Kidney (tissue), 14 donors: Measurements from ENCODE around the gene PCDHA10. TPM values are rescaled to one million over a fixed set of nuclear protein-coding genes. Genes with fewer than 3 reads are reported as not detected.

Experiments used
- DNase-seq, 5 donors: peaks; one replicate each; pipeline ENCODE4 v3.0.0-alpha.2; 2013 to 2020
- FAIRE-seq: peaks from 2 replicates; lab custom pipeline; 2012; peaks lifted over from hg19 to GRCh38; lab: Jason Lieb, UNC
- H3K27ac ChIP-seq, 2 donors: one replicate each; pipeline ENCODE4 v1.7.0; 2013; ENCODE audit warnings: low read depth in 2 of 2, low read length in 2 of 2, inconsistent platforms in 1 of 2
- H3K27me3 ChIP-seq: one replicate; pipeline ENCODE4 v1.7.1; 2013; ENCODE audit warnings: low read length, inconsistent platforms; ENCODE audit not compliant: control insufficient read depth, insufficient read depth
- H3K36me3 ChIP-seq, 3 donors: one replicate each; pipeline versions ENCODE4 v1.7.0 to v1.7.1; 2013; ENCODE audit warnings: low read length in 3 of 3, control low read depth in 1 of 3, inconsistent platforms in 1 of 3; ENCODE audit not compliant: insufficient read depth in 3 of 3, control insufficient read depth in 2 of 3
- H3K4me1 ChIP-seq, 3 donors: one replicate each; pipeline versions ENCODE4 v1.7.0 to v1.7.1; 2013; ENCODE audit warnings: low read length in 3 of 3, inconsistent platforms in 1 of 3, low read depth in 1 of 3; ENCODE audit not compliant: control insufficient read depth in 2 of 3, insufficient read depth in 2 of 3
- H3K4me3 ChIP-seq, 3 donors: one replicate each; pipeline versions ENCODE4 v1.7.0 to v1.8.1; 2013; ENCODE audit warnings: low read length in 3 of 3, control low read depth in 1 of 3, inconsistent platforms in 1 of 3
- H3K9ac ChIP-seq, 3 donors: one replicate each; pipeline versions ENCODE4 v1.7.0 to v1.7.1; 2013; ENCODE audit warnings: low read length in 3 of 3, control low read depth in 1 of 3, inconsistent platforms in 1 of 3
- H3K9me3 ChIP-seq, 3 donors: one replicate each; pipeline versions ENCODE4 v1.7.0 to v1.7.1; 2013; ENCODE audit warnings: low read length in 3 of 3, control low read depth in 1 of 3, inconsistent platforms in 1 of 3; ENCODE audit not compliant: control insufficient read depth in 2 of 3, insufficient read depth in 1 of 3
- intact Hi-C: fragments of 100-400 bp; cut with DNase I; formaldehyde crosslinking; loops from one replicate; pipeline ENCODE4 v1.11.1; 2022
- polyA plus RNA-seq: library from polyadenylated mRNA; stranded (reverse); fragments of 350-450 nt; fragmentation: Illumina TruSeq; extraction: RNeasy Lipid Tissue Mini Kit (QIAGEN cat#74804); gene quantifications from one replicate; pipeline ENCODE4 v1.2.3, GENCODE V29; 2014; ENCODE audit warnings: low read depth, low replicate concordance; ENCODE audit not compliant: insufficient read depth
- total RNA-seq: library from RNA; stranded (reverse); fragmentation: NEBNext Ultra II Directional; extraction: Animal tissue kit (Norgen Biotek cat#: 25700); gene quantifications from one replicate; pipeline ENCODE4 v1.2.1, GENCODE V29; 2021
- TF ChIP-seq, protein P1 (sequence below): IDR thresholded peaks from 3 replicates; pipeline ENCODE4 v1.5.1; 2012; ENCODE audit warnings: mild to moderate bottlenecking, moderate library complexity, borderline replicate concordance; ENCODE audit not compliant: insufficient read depth; ENCODE audit errors: extremely low read depth
- donor health status: control.
- donor health status: control.
- donor health status: control.
- donor health status: control.
- donor health status: control.
- donor health status: DM: yes; HTN: yes; CAD: no.
- donor health status: Normal renal cell carcinoma (clear cell type).

PCDHA10 gene
- total and polyA plus RNA-seq, 2 donors from 2014 or later: 1.7 to 7.6 TPM

DNA sequence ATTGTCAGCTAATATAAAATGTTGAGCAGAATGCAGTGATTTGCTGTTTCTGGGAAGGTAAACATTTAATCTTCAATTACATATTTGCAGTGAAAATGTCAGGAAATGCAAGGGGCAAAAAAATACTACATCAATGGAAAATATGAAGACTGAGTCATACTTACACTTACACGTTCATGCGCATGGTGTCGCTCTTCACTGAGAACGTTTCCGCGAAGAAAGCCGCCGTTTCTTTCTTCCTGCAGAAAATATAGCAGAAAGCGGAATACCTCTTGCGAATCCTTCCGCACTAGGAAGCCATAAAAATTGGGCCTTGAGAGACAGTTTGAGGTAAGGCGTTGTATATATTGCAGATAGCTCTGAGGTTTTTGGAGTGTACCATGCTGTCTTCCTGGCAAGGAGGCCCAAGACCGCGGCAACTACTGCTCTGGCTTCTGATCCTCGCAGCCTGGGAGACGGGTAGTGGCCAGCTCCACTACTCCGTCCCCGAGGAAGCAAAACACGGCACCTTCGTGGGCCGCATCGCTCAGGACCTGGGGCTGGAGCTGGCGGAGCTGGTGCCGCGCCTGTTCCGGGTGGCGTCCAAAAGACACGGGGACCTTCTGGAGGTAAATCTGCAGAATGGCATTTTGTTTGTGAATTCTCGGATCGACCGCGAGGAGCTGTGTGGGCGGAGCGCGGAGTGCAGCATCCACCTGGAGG lies 26.3 kb downstream of the PCDHA10 start, which contains the start of gene PCDHA13:
PCDHA13 (plus strand) TSS at position 236 of the 702 bp plus-strand sequence; CDS start at position 381, 145 bp downstream.
- intact Hi-C loops: no loop called here
- H3K4me3 ChIP-seq: peak within 1 kb of the TSS in 2 of 3 donors; percentile 37 to 44
- TF ChIP-seq, protein P1, sequence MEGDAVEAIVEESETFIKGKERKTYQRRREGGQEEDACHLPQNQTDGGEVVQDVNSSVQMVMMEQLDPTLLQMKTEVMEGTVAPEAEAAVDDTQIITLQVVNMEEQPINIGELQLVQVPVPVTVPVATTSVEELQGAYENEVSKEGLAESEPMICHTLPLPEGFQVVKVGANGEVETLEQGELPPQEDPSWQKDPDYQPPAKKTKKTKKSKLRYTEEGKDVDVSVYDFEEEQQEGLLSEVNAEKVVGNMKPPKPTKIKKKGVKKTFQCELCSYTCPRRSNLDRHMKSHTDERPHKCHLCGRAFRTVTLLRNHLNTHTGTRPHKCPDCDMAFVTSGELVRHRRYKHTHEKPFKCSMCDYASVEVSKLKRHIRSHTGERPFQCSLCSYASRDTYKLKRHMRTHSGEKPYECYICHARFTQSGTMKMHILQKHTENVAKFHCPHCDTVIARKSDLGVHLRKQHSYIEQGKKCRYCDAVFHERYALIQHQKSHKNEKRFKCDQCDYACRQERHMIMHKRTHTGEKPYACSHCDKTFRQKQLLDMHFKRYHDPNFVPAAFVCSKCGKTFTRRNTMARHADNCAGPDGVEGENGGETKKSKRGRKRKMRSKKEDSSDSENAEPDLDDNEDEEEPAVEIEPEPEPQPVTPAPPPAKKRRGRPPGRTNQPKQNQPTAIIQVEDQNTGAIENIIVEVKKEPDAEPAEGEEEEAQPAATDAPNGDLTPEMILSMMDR: peak; percentile 20
- H3K9ac ChIP-seq: no peak within 1 kb of the TSS
- DNase-seq (peak in 2 of 5 donors; percentile 1 to 9), FAIRE-seq (no peak)
- no peak within 1 kb of the TSS for H3K27ac ChIP-seq
- peaks cover 1 to 11% (median 8%) of the 10 kb centered on the region in 3 donors for H3K9me3 ChIP-seq
- H3K36me3 ChIP-seq: no peaks in the 10 kb centered on the region
- no peaks in the 10 kb centered on the region for H3K4me1 ChIP-seq
- H3K27me3 ChIP-seq: no peaks in the 10 kb centered on the region

DNA sequence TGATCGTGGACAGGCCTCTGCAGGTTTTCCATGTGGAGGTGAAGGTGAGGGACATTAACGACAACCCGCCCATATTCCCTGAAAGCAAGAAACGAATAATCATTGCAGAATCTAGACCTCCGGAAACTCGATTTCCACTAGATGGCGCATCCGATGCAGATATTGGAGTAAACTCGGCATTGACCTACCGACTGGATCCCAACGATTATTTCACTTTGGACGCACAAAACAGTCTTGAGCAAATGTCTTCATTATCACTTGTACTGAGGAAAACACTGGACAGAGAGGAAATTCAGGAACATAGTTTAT lies 26.8 kb downstream of the PCDHA10 start:
- H3K36me3 ChIP-seq: no peaks in the 10 kb centered on the region
- H3K9me3 ChIP-seq: peaks cover 1 to 11% (median 8%) of the 10 kb centered on the region in 3 donors
- no peak for FAIRE-seq
- DNase-seq: no peak
- H3K27me3 ChIP-seq: no peaks in the 10 kb centered on the region
- H3K4me3 ChIP-seq: peak overlapping the region in 1 of 3 donors; percentile 44
- intact Hi-C loops: no loop called here
- H3K4me1 ChIP-seq: no peaks in the 10 kb centered on the region
- no peak overlapping the region for H3K9ac ChIP-seq
- TF ChIP-seq, protein P1: no peak
- H3K27ac ChIP-seq: no peak overlapping the region

DNA sequence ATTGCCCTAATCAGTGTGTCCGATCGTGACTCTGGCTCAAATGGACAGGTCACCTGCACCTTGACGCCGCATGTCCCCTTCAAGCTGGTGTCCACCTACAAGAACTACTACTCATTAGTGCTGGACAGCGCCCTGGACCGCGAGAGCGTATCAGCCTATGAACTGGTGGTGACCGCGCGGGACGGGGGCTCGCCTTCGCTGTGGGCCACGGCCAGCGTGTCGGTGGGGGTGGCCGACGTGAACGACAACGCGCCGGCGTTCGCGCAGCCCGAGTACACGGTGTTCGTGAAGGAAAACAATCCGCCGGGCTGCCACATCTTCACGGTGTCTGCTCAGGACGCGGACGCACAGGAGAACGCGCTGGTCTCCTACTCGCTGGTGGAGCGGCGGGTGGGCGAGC lies 27.7 kb downstream of the PCDHA10 start:
- Histone ChIP-seq H3K9ac (no peak overlapping the region), H3K4me1 (no peaks in the 10 kb centered on the region), H3K27ac (no peak overlapping the region), H3K9me3 (peaks cover 1 to 11% (median 8%) of the 10 kb centered on the region in 3 donors), H3K4me3 (no peak overlapping the region), H3K27me3 (no peaks in the 10 kb centered on the region), H3K36me3 (no peaks in the 10 kb centered on the region)
- TF ChIP-seq, protein P1: no peak
- FAIRE-seq (no peak), DNase-seq (no peak)
- intact Hi-C loops: no loop called here
